Endothelial cell of umbilical vein (primary cell): ENCODE measurements around the gene SIAH3. TPM values are rescaled to one million over a fixed set of nuclear protein-coding genes. Genes with fewer than 3 reads are reported as not detected.

Experiments used
- BruUV-seq: library from RNA; stranded (reverse); fragments of 400-500 nt; replicated peaks from 2 replicates; lab custom pipeline; 2021; lab: Mats Ljungman, UMichigan
- CTCF ChIA-PET: fragments of 300-600, 350-600 bp; sonication (Branson Sonifier 250); formaldehyde crosslinking; loops from one replicate; lab custom pipeline; 2021; ENCODE audit warnings: antibody characterized with exemption, inconsistent platforms; lab: Charles Lee
- POLR2A ChIA-PET: fragments of 300-600, 350-600 bp; sonication (Branson Sonifier 250); formaldehyde crosslinking; loops from one replicate; lab custom pipeline; 2021; ENCODE audit warnings: antibody characterized with exemption, inconsistent platforms; lab: Charles Lee
- DNase-seq: peaks from one replicate; pipeline ENCODE4 v3.0.0-alpha.2; 2011; ENCODE audit warnings: low read depth, low spot score
- FAIRE-seq: peaks from 2 replicates; lab custom pipeline; 2011; peaks lifted over from hg19 to GRCh38; lab: Jason Lieb, UNC
- H2AFZ ChIP-seq: 2 replicates; pipeline ENCODE4 v1.6.0; 2012; ENCODE audit warnings: low read depth, low read length, control low read depth, inconsistent platforms
- H3K27ac ChIP-seq: 2 replicates; pipeline ENCODE4 v1.5.1; 2011; ENCODE audit warnings: low read depth, mild to moderate bottlenecking, control low read depth, low read length, moderate library complexity; ENCODE audit not compliant: insufficient read depth
- H3K27me3 ChIP-seq, 2 experiments: 2 replicates each; pipeline versions ENCODE4 v1.6.0 to v1.6.1; 2011; ENCODE audit warnings: low read length in 2 of 2, mixed read lengths in 1 of 2; ENCODE audit not compliant: control insufficient read depth in 2 of 2, insufficient read depth in 2 of 2
- H3K36me3 ChIP-seq, 2 experiments: 2 replicates in 1 of 2; 3 replicates in 1 of 2; pipeline ENCODE4 v1.5.1; 2011; ENCODE audit warnings: low read length in 2 of 2, mild to moderate bottlenecking in 1 of 2, moderate library complexity in 1 of 2; ENCODE audit not compliant: control insufficient read depth in 2 of 2, insufficient read depth in 2 of 2; ENCODE audit errors: extremely low read depth in 1 of 2
- H3K4me1 ChIP-seq: 3 replicates; pipeline ENCODE4 v1.5.1; 2011; ENCODE audit warnings: mild to moderate bottlenecking, low read length; ENCODE audit not compliant: control insufficient read depth, insufficient read depth; ENCODE audit errors: extremely low read depth
- H3K4me2 ChIP-seq: 2 replicates; pipeline ENCODE4 v1.6.1; 2011; ENCODE audit warnings: low read length, control low read depth, mixed read lengths; ENCODE audit not compliant: insufficient read depth
- H3K4me3 ChIP-seq, 3 experiments: fragments of 200-600 bp in 1 of 3; sonication (generic), shearing (Covaris generic) in 1 of 3; replicated peaks in 1 of 3; 2 replicates each; pipeline ENCODE4 v1.5.1; 2011 to 2016; ENCODE audit warnings: control low read depth in 3 of 3, low read length in 3 of 3, mild to moderate bottlenecking in 2 of 3, inconsistent platforms in 1 of 3, low read depth in 1 of 3, moderate library complexity in 1 of 3; ENCODE audit not compliant: insufficient read depth in 1 of 3
- H3K79me2 ChIP-seq: 2 replicates; pipeline ENCODE4 v1.6.0; 2012; ENCODE audit warnings: low read length, inconsistent platforms; ENCODE audit not compliant: control insufficient read depth, insufficient read depth
- H3K9ac ChIP-seq: replicated peaks from 2 replicates; pipeline ENCODE3; 2011; ENCODE audit warnings: low read length, control low read depth; ENCODE audit not compliant: insufficient read depth; ENCODE audit errors: extremely low read depth
- H3K9me1 ChIP-seq: replicated peaks from 3 replicates; pipeline ENCODE4 v1.6.0; 2011; ENCODE audit warnings: mild to moderate bottlenecking, low read length; ENCODE audit not compliant: control insufficient read depth, insufficient read depth; ENCODE audit errors: extremely low read depth
- H3K9me3 ChIP-seq: replicated peaks from 2 replicates; pipeline ENCODE4 v1.5.1; 2012; ENCODE audit warnings: low read length, inconsistent platforms; ENCODE audit not compliant: control insufficient read depth, insufficient read depth
- H4K20me1 ChIP-seq: replicated peaks from 2 replicates; pipeline ENCODE3; 2011; ENCODE audit warnings: mild to moderate bottlenecking, low read length; ENCODE audit not compliant: control insufficient read depth, insufficient read depth; ENCODE audit errors: extremely low read depth
- EZH2 ChIP-seq: IDR thresholded peaks from 2 replicates; pipeline ENCODE4 v1.6.1; 2012; ENCODE audit warnings: borderline replicate concordance, low read depth, mild to moderate bottlenecking, moderate library complexity, low read length, inconsistent platforms; ENCODE audit not compliant: severe bottlenecking
- FOS ChIP-seq: IDR thresholded peaks from 2 replicates; pipeline ENCODE4 v1.6.1; 2011; ENCODE audit warnings: mild to moderate bottlenecking, low read length, moderate library complexity, borderline replicate concordance; ENCODE audit not compliant: insufficient read depth
- GATA2 ChIP-seq: IDR thresholded peaks from 2 replicates; pipeline ENCODE4 v1.7.0; 2011; ENCODE audit warnings: low read depth, mild to moderate bottlenecking, moderate library complexity, mixed read lengths, low read length; ENCODE audit not compliant: insufficient read length, insufficient read depth
- JUN ChIP-seq: IDR thresholded peaks from 2 replicates; pipeline ENCODE4 v1.6.1; 2011; ENCODE audit warnings: borderline replicate concordance, low read depth; ENCODE audit not compliant: insufficient read length, insufficient read depth
- MYC ChIP-seq: IDR thresholded peaks from one replicate; pipeline ENCODE4 v1.6.1; 2011; ENCODE audit warnings: mild to moderate bottlenecking, low read depth, low read length
- POLR2A ChIP-seq: IDR thresholded peaks from 2 replicates; pipeline ENCODE4 v1.6.1; 2012; ENCODE audit warnings: low read depth, mild to moderate bottlenecking, control low read depth, low read length
- POLR2AphosphoS5 ChIP-seq: IDR thresholded peaks from 2 replicates; pipeline ENCODE4 v1.6.1; 2012; ENCODE audit warnings: low read depth, mild to moderate bottlenecking, control low read depth, low read length, moderate library complexity; ENCODE audit not compliant: insufficient read depth
- dilution Hi-C: fragments of 300-500 bp; cut with MboI; formaldehyde crosslinking; loops from one replicate; pipeline ENCODE4 v1.15.0; 2019; ENCODE audit warnings: low sequenced_read_pairs; ENCODE audit not compliant: extremely low pct_ligation_motif_present
- intact Hi-C: fragments of 100-400 bp; cut with micrococcal nuclease; formaldehyde crosslinking; loops from one replicate; pipeline ENCODE4 v1.10.0; 2022
- polyA plus RNA-seq, 4 experiments: library from polyadenylated mRNA; depleted of rRNA in 3 of 4; stranded (reverse) in 3 of 4; unstranded in 1 of 4; fragments of >200 nt; gene quantifications; 2 replicates each; pipeline versions ENCODE4 v1.2.1 to v1.2.3, GENCODE V29; 2011 to 2012; ENCODE audit warnings: missing spikeins in 1 of 4
- total RNA-seq: library from RNA; stranded (reverse); gene quantifications from 2 replicates; pipeline ENCODE4 v1.2.3, GENCODE V29; 2021
- TF ChIP-seq, protein P1 (sequence below): IDR thresholded peaks from 2 replicates; pipeline ENCODE4 v1.6.1; 2011; ENCODE audit not compliant: insufficient read depth, insufficient read length
- TF ChIP-seq, protein P2 (sequence below), 2 donors: IDR thresholded peaks; 1 replicate in 1 of 2; 2 replicates in 1 of 2; pipeline ENCODE4 v1.5.1; 2011; ENCODE audit warnings: low read length in 2 of 2, mild to moderate bottlenecking in 2 of 2, moderate library complexity in 2 of 2, control low read depth in 1 of 2, inconsistent platforms in 1 of 2, low read depth in 1 of 2; ENCODE audit not compliant: insufficient read depth in 1 of 2; ENCODE audit errors: extremely low read depth in 1 of 2

The SIAH3 gene
- total and polyA plus RNA-seq, 2 donors (not counting 3 experiments of a cell fraction or from before 2014, with no cell fraction given), result 0.03 TPM; not detected in 1

DNA sequence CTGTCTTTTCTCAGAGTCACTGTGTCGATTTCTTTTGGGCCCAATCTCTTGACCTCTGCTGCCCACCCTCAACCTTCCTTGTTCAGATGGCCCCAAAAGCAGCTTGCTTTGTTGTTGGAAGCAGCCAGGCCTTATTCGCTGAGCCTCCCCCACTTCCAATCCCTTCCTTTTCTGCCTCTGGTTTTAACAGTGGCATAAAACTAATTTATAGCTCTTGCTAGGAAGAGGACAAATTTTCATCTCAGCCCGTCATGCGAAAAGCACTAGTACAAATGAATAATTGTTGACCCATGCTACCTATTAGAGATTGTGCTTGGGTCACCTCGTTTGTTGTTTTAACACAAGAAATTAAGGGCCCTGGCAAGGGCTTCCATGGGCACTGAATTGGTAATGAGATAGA, 51.1 kb downstream of the SIAH3 start:
- no TSS peak for BruUV-seq
- H3K79me2 ChIP-seq, result no peaks in the 10 kb centered on the region
- no peak for TF ChIP-seq POLR2AphosphoS5
- TF ChIP-seq GATA2, result no peak
- TF ChIP-seq EZH2, result no peak
- no peak for TF ChIP-seq FOS
- TF ChIP-seq MYC, result no peak
- TF ChIP-seq POLR2A, result no peak
- TF ChIP-seq, protein P1, sequence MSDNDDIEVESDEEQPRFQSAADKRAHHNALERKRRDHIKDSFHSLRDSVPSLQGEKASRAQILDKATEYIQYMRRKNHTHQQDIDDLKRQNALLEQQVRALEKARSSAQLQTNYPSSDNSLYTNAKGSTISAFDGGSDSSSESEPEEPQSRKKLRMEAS, result no peak
- TF ChIP-seq, protein P2, sequence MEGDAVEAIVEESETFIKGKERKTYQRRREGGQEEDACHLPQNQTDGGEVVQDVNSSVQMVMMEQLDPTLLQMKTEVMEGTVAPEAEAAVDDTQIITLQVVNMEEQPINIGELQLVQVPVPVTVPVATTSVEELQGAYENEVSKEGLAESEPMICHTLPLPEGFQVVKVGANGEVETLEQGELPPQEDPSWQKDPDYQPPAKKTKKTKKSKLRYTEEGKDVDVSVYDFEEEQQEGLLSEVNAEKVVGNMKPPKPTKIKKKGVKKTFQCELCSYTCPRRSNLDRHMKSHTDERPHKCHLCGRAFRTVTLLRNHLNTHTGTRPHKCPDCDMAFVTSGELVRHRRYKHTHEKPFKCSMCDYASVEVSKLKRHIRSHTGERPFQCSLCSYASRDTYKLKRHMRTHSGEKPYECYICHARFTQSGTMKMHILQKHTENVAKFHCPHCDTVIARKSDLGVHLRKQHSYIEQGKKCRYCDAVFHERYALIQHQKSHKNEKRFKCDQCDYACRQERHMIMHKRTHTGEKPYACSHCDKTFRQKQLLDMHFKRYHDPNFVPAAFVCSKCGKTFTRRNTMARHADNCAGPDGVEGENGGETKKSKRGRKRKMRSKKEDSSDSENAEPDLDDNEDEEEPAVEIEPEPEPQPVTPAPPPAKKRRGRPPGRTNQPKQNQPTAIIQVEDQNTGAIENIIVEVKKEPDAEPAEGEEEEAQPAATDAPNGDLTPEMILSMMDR (IDR thresholded peaks at IDR 0.05; ENCODE audit: extremely low read depth in 1 of 2, insufficient read depth in 1 of 2, low read depth in 1 of 2, low read length in 2 of 2), result no peak
- TF ChIP-seq JUN, result no peak
- no peak overlapping the region for H2AFZ ChIP-seq
- H3K9me1 ChIP-seq, result no peaks in the 10 kb centered on the region
- no peak for DNase-seq
- ChIA-PET POLR2A (no interaction called here), CTCF (no interaction called here)
- no peak for FAIRE-seq
- no peak overlapping the region for H3K9ac ChIP-seq
- H3K4me2 ChIP-seq, result no peak overlapping the region
- H3K36me3 ChIP-seq, result no peaks in the 10 kb centered on the region
- H3K27me3 ChIP-seq, result peaks cover 0 to 2% of the 10 kb centered on the region in 2 experiments
- H3K4me1 ChIP-seq, result no peaks in the 10 kb centered on the region
- H3K27ac ChIP-seq, result no peak overlapping the region
- dilution Hi-C loops, result no loop called here
- H3K4me3 ChIP-seq, result no peak overlapping the region
- intact Hi-C loops, result no loop called here
- H3K9me3 ChIP-seq, result no peaks in the 10 kb centered on the region
- no peaks in the 10 kb centered on the region for H4K20me1 ChIP-seq
